NCI-H2227 treated with DMSO at 0.1 percent for 48 hours (cell line): ENCODE results near the gene ASRGL1.
A peak's percentile ranks its signal among the peaks of the same experiment; 100 is the strongest.

Experiments
- DNase-seq: peaks from one replicate; lab custom pipeline; 2025; lab: John Stamatoyannopoulos, UW

The ASRGL1 gene

DNA sequence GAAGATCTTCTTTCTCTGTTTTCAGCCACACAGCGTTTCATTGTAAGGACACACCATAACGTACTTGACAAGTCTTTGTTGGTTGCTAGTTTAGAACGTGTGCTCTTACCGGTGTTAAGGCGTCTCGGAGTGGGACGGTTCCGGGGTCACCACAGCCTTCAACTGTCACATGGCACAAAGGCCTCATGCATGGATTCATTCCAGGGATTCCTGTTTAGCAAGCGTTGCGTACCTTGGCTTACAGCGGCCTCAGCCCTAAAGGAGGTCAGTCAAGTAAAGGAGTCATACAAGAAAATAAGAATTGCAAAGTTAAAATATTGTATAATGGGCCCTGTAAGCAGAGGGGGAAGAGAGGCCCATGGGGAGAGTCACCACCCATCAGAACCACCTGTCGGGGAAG lies 79.3 kb downstream of the ASRGL1 start:
- DNase-seq: no peak

DNA sequence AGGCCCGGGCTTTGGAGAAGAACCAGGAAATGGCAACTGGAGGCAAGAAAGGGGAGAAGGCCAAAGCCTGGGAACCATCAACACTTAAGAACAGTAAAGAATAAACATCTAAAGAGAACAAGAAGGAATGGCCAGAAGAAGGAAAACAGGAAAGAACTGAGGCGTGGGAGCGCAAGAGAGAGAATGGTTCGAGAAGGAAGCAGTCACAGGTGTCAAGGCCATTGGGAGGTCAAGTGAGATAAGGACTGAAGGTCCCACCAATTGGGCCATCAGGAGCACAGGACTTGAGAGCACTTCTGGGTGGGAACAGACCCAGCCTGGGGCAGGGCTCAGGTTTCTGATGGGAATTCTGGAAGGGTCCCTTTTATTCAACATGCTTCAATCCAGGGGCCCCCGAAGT lies 80.9 kb downstream of the ASRGL1 start:
- no peak for DNase-seq

DNA sequence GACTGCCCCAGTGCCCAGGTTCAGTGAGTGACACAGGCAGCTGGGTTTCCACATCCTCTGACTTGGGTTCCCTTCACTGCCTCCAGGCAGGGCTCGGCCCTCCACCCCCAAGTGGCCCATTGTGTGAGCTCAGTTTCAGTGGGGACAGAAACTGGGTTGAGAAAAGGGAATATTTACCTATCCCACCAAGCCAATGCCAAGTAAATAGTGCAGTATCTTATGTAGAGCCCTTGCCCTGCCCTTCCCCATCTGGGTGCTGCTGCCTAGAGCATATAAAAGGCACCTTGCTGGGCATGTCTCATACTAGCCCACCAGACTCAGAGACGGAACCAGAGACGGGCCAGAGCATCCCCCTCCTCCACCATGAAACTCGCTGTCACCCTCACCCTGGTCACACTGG lies 81.5 kb downstream of the ASRGL1 start, which contains the start of gene SCGB1A1:
Gene SCGB1A1 (plus strand): TSS at position 301 of the 400 bp plus-strand sequence. CDS start 63 bp downstream, at position 364.
- DNase-seq: no peak

DNA sequence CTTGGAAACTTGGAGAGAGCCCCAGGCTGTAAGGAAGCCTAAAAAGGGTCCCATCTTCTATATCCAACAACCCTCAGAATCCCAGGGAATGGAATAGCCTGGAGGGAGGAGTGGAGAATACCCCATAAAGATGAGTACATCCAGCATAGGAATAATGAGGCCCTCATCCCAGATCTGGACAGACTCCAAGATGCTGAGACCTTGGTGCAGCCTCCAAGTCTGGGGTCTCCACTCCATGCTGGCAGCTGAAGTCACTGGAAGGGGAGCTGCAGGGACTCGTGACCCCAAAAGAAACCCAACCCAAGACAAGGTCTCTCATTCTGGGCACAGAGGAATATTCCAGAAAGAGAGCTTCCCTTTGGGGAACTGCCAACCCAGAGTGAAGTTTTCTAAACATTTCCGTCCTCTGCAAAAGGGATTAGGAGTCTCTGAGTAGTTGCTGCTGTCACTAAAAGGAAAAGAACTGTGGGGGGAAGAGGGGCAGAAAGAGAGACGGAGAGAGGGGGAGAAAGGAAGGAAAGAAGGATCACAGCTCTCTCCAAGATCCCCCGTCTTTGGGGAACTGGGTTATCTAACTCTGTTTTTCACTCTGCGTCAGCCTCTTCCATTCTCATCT lies 82.2 kb downstream of the ASRGL1 start:
- no peak for DNase-seq

DNA sequence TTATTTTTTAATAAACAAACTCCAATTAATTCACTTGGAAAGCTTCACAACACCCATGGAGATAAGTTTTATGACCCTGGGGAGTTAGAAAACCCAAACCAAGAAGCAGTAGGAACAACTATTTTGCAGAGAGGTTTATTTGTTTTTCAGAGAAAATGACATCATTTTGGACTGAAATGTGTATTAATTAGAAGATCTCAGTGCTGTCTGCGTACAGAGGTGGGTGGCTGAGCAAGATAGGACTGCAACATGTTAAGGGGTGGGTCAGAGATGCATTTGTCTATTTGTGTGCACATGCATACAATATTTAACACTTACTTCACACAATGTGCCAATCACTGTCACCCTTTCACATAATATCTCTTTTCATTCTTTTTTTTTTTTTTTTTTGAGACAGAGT lies 82.7 kb downstream of the ASRGL1 start:
- no peak for DNase-seq

DNA sequence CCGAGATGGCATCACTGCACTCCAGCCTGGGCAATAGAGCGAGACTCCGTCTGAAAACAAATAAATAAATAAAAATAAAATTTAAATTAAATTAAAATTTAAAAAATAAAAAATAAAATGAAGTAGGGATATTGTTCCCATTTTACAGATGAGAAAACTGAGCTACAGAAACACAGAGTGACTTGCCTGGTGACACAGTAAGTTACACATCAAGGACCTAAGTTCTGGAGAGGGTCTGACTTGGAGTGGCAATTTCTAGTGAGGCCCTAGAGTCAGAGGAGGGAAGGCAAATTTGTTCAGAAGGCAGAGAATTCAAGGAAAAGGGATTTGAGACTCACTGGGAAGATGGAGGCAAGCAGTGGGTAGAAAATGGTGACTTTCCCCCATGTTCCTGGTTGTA lies 83.6 kb downstream of the ASRGL1 start:
- no peak for DNase-seq

DNA sequence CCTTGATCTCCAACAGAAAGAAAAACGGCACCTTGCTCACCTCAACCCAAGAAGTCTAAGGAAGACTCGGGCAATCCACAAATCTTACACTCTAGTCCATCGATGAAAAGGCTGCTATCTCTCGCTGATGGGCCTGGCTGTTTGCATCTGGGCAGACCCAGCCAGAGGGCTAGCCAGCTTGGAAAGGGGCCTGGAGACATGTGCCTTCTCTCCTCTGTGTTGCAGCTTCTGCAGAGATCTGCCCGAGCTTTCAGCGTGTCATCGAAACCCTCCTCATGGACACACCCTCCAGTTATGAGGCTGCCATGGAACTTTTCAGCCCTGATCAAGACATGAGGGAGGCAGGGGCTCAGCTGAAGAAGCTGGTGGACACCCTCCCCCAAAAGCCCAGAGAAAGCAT lies 84.7 kb downstream of the ASRGL1 start:
- DNase-seq: no peak

- no peak for DNase-seq
These were observed 85.8 kb downstream of the ASRGL1 start for GRCh38 chr11:62423012-62423411.

DNA sequence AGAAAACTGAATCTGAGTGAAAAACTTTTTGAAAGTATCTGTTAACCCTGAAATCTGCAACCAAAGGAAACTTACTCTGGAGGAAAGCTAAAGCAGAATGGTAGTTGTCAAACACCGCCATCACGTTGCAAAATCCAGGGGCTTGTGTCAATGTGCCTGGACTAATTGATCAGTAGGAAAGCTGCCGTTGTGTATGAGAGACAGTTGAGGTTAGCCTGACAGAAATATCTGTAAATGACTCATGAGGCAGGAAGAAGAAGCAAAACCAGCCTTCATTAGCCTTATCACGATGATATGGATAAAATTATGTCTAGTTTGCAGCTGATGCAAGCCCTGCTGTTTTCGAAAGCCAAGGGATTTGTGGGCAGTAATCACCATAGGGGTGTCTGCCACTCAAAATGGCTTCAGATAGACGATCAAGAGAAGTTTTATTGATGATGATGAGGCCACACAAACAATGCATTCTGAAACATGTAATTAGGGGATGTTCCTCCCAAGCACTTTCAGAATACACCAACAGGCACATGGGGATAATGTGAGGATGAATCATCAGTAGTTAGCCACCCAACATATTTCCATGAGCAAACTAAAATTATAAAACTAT lies 90.5 kb downstream of the ASRGL1 start:
- peak; percentile 68 for DNase-seq

- no peak for DNase-seq
These were observed 91.8 kb downstream of the ASRGL1 start for GRCh38 chr11:62428871-62429560.

DNA sequence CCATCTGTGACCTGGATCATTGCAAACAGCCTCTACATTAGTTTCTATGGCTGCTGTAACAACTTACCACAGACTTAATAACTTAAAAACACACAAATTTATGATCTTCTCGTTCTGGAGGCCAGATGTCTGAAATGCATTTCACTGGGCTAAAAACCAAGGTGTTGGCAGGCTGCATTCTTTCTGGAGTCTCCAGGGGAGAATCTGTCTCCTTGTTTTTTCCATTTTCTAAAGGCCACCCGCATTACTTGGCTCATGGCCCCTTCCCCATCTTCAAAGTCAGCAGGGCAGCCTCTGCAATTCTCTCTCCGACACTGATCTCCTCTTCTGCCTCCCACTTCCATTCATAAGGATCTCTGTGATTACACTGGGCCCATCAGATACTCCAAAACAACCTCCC lies 93.2 kb downstream of the ASRGL1 start:
- no peak for DNase-seq

GRCh38 chr11:62431171-62431901 lies 94.1 kb downstream of the ASRGL1 start:
- DNase-seq: no peak

GRCh38 chr11:62432695-62433094 lies 95.4 kb downstream of the ASRGL1 start:
- no peak for DNase-seq

- no peak for DNase-seq
These were observed 96.1 kb downstream of the ASRGL1 start for GRCh38 chr11:62433141-62433903.

- DNase-seq: no peak
These were observed 96.6 kb downstream of the ASRGL1 start for GRCh38 chr11:62433904-62434276.

GRCh38 chr11:62435846-62436660 lies 98.8 kb downstream of the ASRGL1 start:
- no peak for DNase-seq

DNA sequence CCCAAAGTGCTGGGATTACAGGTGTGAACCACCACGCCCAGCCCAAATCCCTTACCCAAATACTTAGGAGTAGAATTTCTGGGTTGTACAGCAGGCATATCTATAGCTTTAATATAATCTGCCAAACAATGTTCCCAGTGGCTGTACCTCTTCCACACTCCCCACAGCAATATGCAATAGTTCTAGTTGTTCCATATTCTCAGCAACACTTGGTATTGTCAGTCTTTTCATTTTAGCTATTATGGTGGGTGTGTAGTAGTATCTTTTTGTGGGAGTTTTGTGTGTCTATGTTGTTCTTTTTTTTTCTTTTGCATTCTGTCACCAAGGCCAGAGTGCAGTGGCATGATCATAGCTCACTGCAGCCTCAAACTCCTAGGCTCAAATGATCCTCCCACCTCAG lies 100.4 kb downstream of the ASRGL1 start:
- no peak for DNase-seq

DNA sequence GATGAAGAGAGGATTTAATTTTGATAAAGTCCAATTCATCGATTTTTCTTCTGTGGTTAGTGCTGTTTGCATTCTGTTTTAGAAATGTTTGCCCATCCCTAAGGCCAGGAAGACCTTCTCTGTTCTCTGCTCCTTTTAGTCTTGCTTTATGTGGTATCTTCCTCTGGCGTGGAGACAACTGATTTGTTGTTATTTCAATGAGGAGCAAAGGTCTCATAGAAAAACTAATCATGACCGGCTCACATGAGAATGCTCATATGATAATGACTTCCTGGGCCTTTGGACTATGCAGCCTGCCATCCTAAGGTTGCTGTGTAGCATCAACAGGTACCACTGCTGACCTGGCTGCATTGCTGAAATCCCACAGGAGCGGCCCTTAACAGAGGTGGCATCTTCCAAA lies 101.4 kb downstream of the ASRGL1 start:
- DNase-seq: no peak

GRCh38 chr11:62439785-62440602 lies 102.7 kb downstream of the ASRGL1 start:
- no peak for DNase-seq
